ENCODE data around the gene TAF4B. TPM values are rescaled to one million over a fixed set of nuclear protein-coding genes. Genes with fewer than 3 reads are reported as not detected.
"Not testable (repeated sequence)": the region's sequence is repeated elsewhere in the genome, so short reads cannot be mapped to it uniquely, and the experiment has no call there.

The TAF4B gene
- total RNA-seq, 3 donors from 2014 or later = 22.5 to 27.2 (median 23.0) TPM

- H3K4me3 Mint-ChIP-seq = no peak overlapping the region
- H3K4me1 Mint-ChIP-seq (ENCODE audit: low read depth) = peaks cover 25% of the 10 kb centered on the region
- no peaks in the 10 kb centered on the region for H3K27me3 Mint-ChIP-seq (ENCODE audit: low read depth)
- H3K9me3 Mint-ChIP-seq = no peaks in the 10 kb centered on the region
- H3K36me3 Mint-ChIP-seq (ENCODE audit: insufficient read depth) = peaks cover 5% of the 10 kb centered on the region
- no peak for DNase-seq
- peak in 1 of 2 donors; percentile 18 for ATAC-seq
Observed at GRCh38 chr18:26255695-26256622, 29.7 kb downstream of the TAF4B start.

DNA sequence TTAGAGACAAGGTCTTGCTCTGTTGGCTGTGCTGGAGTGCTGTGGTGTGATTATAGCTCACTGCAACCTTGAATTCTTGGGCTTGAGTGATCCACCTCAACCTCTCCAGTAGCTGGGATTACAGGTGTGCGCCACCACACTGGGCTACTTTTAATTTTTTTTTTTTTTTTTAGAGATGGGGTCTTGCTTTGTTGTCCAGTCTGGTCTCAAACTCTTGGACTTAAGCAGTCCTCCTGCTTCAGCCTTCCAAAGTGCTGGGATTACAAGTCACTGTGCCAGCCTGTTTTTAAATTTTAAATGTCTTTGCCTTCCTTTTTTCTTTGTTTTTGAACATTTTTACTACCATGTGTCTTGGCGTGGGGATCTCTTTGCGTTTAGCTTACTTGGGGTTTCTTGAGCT, 32.5 kb downstream of the TAF4B start:
- DNase-seq = no peak
- Mint-ChIP-seq H3K4me1 (ENCODE audit: low read depth) (peaks cover 19% of the 10 kb centered on the region), H3K4me3 (no peak overlapping the region), H3K36me3 (ENCODE audit: insufficient read depth) (peaks cover 5% of the 10 kb centered on the region), H3K9me3 (no peaks in the 10 kb centered on the region), H3K27me3 (ENCODE audit: low read depth) (no peaks in the 10 kb centered on the region)
- no peak for ATAC-seq

- peaks cover 19% of the 10 kb centered on the region for H3K4me1 Mint-ChIP-seq (ENCODE audit: low read depth)
- DNase-seq; H3K27me3 Mint-ChIP-seq (ENCODE audit: low read depth); H3K4me3 Mint-ChIP-seq; ATAC-seq; H3K9me3 Mint-ChIP-seq; H3K36me3 Mint-ChIP-seq (ENCODE audit: insufficient read depth): not testable (repeated sequence)
Observed at GRCh38 chr18:26259416-26259815, 33.2 kb downstream of the TAF4B start.

- no peaks in the 10 kb centered on the region for H3K27me3 Mint-ChIP-seq (ENCODE audit: low read depth)
- H3K4me3 Mint-ChIP-seq = no peak overlapping the region
- no peaks in the 10 kb centered on the region for H3K9me3 Mint-ChIP-seq
- H3K36me3 Mint-ChIP-seq (ENCODE audit: insufficient read depth) = peaks cover 5% of the 10 kb centered on the region
- H3K4me1 Mint-ChIP-seq (ENCODE audit: low read depth) = peaks cover 2% of the 10 kb centered on the region
- no peak for ATAC-seq
- DNase-seq = no peak
Observed at GRCh38 chr18:26262156-26262555, 35.9 kb downstream of the TAF4B start.

DNA sequence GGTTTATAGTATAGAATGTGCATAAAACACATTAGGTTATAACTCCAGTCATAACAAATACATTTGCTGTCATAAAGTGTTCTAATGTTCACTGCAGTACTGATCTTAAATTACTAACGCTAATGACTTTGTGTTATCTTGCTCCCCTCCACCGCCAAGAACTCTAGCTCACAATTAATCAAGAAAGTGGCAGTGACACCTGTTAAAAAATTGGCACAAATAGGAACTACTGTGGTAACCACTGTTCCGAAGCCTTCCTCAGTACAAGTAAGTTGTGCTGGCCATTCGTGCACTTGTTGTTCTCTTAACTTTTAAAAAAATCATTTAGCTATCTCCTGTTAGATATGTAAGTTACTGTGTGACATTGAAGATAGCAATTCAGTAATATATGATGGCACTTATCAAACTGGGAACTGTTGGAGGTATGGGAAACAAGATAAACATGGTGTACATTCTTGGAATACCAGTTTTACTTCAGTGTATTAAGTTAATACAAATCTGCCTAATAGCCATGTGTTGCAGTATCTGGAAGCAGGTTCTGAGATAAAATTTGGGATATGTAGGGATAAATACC, 41.2 kb downstream of the TAF4B start:
- H3K9me3 Mint-ChIP-seq = no peaks in the 10 kb centered on the region
- H3K27me3 Mint-ChIP-seq (ENCODE audit: low read depth) = no peaks in the 10 kb centered on the region
- H3K4me3 Mint-ChIP-seq = no peak overlapping the region
- ATAC-seq = no peak
- DNase-seq = no peak
- H3K4me1 Mint-ChIP-seq (ENCODE audit: low read depth) = peaks cover 2% of the 10 kb centered on the region
- peaks cover 26% of the 10 kb centered on the region for H3K36me3 Mint-ChIP-seq (ENCODE audit: insufficient read depth)

GRCh38 chr18:26268454-26268853, 42.2 kb downstream of the TAF4B start:
- peaks cover 27% of the 10 kb centered on the region for H3K36me3 Mint-ChIP-seq (ENCODE audit: insufficient read depth)
- DNase-seq (no peak), ATAC-seq (no peak)
- H3K4me3 Mint-ChIP-seq = no peak overlapping the region
- H3K27me3 Mint-ChIP-seq (ENCODE audit: low read depth) = no peaks in the 10 kb centered on the region
- no peaks in the 10 kb centered on the region for H3K9me3 Mint-ChIP-seq
- no peaks in the 10 kb centered on the region for H3K4me1 Mint-ChIP-seq (ENCODE audit: low read depth)

DNA sequence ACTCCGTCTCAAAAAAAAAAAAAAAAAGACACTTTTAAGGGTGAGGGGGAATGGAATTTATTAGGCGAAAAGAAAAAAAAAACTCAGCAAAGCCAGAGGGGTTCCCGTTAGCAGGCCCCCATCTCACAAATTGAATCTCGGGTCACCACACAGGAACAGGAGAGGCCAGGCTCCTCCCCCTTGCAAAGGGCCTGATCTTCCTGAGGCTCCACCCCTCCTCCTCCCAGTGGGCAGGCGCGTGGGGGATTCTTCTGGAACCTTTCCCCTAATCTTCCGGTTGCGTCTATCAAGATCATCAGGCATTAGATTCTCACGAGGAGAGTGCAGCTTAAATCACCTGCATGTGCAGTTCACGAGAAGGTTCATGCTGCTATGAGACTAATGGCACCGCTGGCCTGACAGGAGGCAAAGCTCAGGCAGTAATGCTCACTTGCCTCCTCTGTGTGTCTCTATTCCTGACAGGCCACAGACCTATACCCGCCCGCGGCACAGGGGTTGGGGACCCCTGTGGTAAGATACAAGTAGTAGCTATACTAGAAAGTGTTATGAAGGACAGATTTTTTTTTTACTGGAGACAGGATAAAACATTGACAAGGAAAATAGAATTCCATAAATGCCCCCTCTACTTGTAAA, 45.8 kb downstream of the TAF4B start:
- no peak overlapping the region for H3K4me3 Mint-ChIP-seq
- H3K4me1 Mint-ChIP-seq (ENCODE audit: low read depth) = no peaks in the 10 kb centered on the region
- H3K36me3 Mint-ChIP-seq (ENCODE audit: insufficient read depth) = peaks cover 29% of the 10 kb centered on the region
- DNase-seq (no peak), ATAC-seq (no peak)
- H3K27me3 Mint-ChIP-seq (ENCODE audit: low read depth) = no peaks in the 10 kb centered on the region
- H3K9me3 Mint-ChIP-seq = no peaks in the 10 kb centered on the region

DNA sequence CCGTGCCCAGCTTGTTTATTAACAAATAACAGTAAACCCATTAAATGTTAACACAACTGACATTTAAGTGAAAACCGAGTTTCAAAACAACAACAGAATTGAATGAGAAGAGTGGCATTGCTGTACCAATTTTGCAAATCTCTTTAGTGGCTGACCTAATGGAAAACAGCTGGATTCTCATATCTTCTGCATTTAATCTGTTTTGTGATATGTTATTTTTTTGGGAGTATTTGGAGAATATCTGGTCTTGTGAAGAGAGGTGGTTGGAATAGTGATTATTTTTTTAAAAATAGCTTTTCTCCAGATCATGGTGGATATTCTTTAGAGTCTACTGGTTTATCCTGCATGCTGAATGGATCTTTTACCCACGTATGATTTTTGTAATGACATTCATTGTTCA, 51.1 kb downstream of the TAF4B start:
- no peak for DNase-seq

DNA sequence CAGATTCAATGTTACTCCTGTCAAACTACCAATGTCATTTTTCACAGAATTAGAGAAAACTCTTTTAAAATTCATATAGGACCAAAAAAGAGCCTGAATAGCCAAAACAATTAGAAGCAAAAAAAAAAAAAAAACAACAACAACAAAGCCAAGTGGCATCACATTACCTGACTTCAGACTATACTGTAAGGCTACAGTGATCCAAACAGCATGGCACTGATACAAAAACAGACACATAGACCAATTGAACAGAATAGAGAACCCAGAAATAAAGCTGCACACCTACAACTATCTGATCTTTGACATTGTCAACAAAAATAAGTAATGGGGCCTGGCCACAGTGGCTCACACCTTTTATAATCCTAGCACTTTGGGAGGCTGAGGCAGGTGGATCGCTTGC, 53.2 kb downstream of the TAF4B start:
- Mint-ChIP-seq H3K36me3 (ENCODE audit: insufficient read depth) (peaks cover 41% of the 10 kb centered on the region), H3K4me3 (no peak overlapping the region)

More for the DNA sequence above, 51.1 kb downstream of the TAF4B start:
- no peaks in the 10 kb centered on the region for H3K27me3 Mint-ChIP-seq (ENCODE audit: low read depth)
- H3K4me3 Mint-ChIP-seq = no peak overlapping the region
- peaks cover 30% of the 10 kb centered on the region for H3K36me3 Mint-ChIP-seq (ENCODE audit: insufficient read depth)
- peaks cover 3% of the 10 kb centered on the region for H3K9me3 Mint-ChIP-seq
- no peak for ATAC-seq
- H3K4me1 Mint-ChIP-seq (ENCODE audit: low read depth) = no peaks in the 10 kb centered on the region

DNA sequence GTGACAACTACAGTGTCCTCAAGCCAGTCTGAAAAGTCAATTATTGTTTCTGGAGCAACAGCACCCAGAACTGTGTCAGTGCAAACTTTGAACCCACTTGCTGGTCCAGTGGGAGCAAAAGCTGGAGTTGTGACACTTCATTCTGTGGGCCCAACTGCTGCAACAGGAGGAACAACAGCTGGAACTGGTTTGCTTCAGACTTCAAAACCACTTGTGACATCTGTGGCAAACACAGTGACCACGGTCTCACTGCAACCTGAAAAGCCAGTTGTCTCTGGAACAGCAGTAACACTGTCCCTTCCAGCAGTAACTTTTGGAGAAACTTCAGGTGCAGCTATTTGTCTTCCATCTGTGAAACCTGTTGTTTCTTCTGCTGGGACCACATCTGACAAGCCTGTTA, 59.8 kb downstream of the TAF4B start:
- no peak for ATAC-seq
- Mint-ChIP-seq H3K36me3 (ENCODE audit: insufficient read depth) (peaks cover 35% of the 10 kb centered on the region), H3K4me3 (no peak overlapping the region), H3K27me3 (ENCODE audit: low read depth) (no peaks in the 10 kb centered on the region), H3K4me1 (ENCODE audit: low read depth) (no peaks in the 10 kb centered on the region), H3K9me3 (no peaks in the 10 kb centered on the region)
- no peak for DNase-seq

More for the DNA sequence above, 53.2 kb downstream of the TAF4B start:
- H3K4me1 Mint-ChIP-seq (ENCODE audit: low read depth) = no peaks in the 10 kb centered on the region
- DNase-seq = no peak
- H3K9me3 Mint-ChIP-seq = peaks cover 3% of the 10 kb centered on the region
- no peaks in the 10 kb centered on the region for H3K27me3 Mint-ChIP-seq (ENCODE audit: low read depth)
- no peak for ATAC-seq

DNA sequence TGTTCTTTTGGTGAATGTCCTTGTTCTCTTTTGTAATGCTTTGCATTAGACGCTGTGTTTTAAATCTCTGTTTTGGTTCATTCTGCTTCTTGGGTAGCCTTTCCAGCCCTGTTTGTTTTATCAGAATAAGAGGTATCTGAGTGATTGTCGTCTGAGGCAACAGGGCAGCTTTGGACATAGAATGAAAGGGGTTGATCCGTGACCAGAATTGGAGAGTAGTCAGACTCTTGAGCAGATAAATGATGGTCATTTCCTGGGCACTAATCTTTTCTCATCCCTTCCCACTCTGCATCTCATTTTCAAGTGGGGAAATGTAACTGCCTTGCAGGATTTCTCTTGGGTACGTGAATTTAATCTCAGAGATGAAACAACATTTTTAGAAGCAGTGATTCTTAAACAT, 61.4 kb downstream of the TAF4B start:
- Mint-ChIP-seq H3K4me3 (no peak overlapping the region), H3K4me1 (ENCODE audit: low read depth) (no peaks in the 10 kb centered on the region), H3K9me3 (no peaks in the 10 kb centered on the region), H3K27me3 (ENCODE audit: low read depth) (no peaks in the 10 kb centered on the region), H3K36me3 (ENCODE audit: insufficient read depth) (peaks cover 30% of the 10 kb centered on the region)
- no peak for DNase-seq
- no peak for ATAC-seq

GRCh38 chr18:26290385-26290784, 64.1 kb downstream of the TAF4B start:
- Mint-ChIP-seq H3K4me1 (ENCODE audit: low read depth) (no peaks in the 10 kb centered on the region), H3K9me3 (no peaks in the 10 kb centered on the region), H3K36me3 (ENCODE audit: insufficient read depth) (peaks cover 24% of the 10 kb centered on the region), H3K27me3 (ENCODE audit: low read depth) (no peaks in the 10 kb centered on the region), H3K4me3 (no peak overlapping the region)
- no peak for DNase-seq
- ATAC-seq = no peak

GRCh38 chr18:26293982-26294381, 67.7 kb downstream of the TAF4B start:
- ATAC-seq (peak in 1 of 2 donors; percentile 21), DNase-seq (no peak)
- Mint-ChIP-seq H3K4me3 (no peak overlapping the region), H3K36me3 (ENCODE audit: insufficient read depth) (peaks cover 23% of the 10 kb centered on the region), H3K27me3 (ENCODE audit: low read depth) (no peaks in the 10 kb centered on the region), H3K4me1 (ENCODE audit: low read depth) (no peaks in the 10 kb centered on the region), H3K9me3 (no peaks in the 10 kb centered on the region)

DNA sequence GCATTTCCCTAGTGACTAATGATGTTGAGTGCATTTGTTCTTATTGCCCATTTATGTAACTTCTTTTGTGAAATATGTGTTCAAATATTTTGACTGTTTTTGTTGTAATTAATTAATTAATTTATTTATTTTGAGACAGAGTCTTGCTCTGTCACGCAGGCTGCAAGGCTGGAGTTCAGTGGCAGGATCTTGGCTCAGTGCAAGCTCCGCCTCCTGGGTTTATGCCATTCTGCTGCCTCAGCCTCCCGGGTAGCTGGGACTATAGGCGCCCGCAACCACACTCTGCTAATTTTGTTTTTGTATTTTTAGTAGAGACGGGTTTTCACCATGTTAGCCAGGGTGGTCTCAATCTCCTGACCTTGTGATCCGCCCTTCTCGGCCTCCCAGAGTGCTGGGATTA, 71.9 kb downstream of the TAF4B start:
- H3K36me3 Mint-ChIP-seq (ENCODE audit: insufficient read depth) = peaks cover 22% of the 10 kb centered on the region
- H3K4me3 Mint-ChIP-seq = no peak overlapping the region
- H3K4me1 Mint-ChIP-seq (ENCODE audit: low read depth) = no peaks in the 10 kb centered on the region
- no peaks in the 10 kb centered on the region for H3K9me3 Mint-ChIP-seq
- DNase-seq (no peak), ATAC-seq (no peak)
- H3K27me3 Mint-ChIP-seq (ENCODE audit: low read depth) = no peaks in the 10 kb centered on the region

Data from activated T-cell treated with anti-CD3 and anti-CD28 coated beads, Interleukin-2, amount 50 U/mL, for 4 hours (primary cell).